ENCODE measurements around the gene SCN9A. TPM values are rescaled to one million over a fixed set of nuclear protein-coding genes. Genes with fewer than 3 reads are reported as not detected.

The SCN9A gene
- total and polyA plus RNA-seq, 2 of the 8 experiments (the other 6 are each of a cell fraction or from before 2014, with no cell fraction given), result 1.6 to 6.2 TPM

DNA sequence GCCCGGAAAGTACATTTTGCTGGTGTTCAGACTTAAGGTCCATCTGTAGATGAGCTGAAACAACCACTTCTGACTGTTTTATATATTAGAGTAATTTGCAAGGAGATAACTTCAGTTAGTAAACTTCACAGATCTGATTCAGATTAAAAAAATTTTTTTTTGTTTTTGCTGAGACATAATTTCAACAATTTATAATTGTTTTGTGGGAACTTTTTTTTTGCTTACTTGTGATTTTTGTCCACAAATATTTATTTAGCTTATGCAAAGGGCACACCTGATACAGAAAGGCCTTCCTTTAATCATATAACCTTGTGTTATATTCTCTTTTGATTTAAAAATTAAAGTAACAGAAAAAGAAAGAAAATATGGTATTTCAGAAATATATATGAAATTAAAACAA is 9.6 kb upstream of the SCN9A start (continued):
- TF ChIP-seq, protein P1, sequence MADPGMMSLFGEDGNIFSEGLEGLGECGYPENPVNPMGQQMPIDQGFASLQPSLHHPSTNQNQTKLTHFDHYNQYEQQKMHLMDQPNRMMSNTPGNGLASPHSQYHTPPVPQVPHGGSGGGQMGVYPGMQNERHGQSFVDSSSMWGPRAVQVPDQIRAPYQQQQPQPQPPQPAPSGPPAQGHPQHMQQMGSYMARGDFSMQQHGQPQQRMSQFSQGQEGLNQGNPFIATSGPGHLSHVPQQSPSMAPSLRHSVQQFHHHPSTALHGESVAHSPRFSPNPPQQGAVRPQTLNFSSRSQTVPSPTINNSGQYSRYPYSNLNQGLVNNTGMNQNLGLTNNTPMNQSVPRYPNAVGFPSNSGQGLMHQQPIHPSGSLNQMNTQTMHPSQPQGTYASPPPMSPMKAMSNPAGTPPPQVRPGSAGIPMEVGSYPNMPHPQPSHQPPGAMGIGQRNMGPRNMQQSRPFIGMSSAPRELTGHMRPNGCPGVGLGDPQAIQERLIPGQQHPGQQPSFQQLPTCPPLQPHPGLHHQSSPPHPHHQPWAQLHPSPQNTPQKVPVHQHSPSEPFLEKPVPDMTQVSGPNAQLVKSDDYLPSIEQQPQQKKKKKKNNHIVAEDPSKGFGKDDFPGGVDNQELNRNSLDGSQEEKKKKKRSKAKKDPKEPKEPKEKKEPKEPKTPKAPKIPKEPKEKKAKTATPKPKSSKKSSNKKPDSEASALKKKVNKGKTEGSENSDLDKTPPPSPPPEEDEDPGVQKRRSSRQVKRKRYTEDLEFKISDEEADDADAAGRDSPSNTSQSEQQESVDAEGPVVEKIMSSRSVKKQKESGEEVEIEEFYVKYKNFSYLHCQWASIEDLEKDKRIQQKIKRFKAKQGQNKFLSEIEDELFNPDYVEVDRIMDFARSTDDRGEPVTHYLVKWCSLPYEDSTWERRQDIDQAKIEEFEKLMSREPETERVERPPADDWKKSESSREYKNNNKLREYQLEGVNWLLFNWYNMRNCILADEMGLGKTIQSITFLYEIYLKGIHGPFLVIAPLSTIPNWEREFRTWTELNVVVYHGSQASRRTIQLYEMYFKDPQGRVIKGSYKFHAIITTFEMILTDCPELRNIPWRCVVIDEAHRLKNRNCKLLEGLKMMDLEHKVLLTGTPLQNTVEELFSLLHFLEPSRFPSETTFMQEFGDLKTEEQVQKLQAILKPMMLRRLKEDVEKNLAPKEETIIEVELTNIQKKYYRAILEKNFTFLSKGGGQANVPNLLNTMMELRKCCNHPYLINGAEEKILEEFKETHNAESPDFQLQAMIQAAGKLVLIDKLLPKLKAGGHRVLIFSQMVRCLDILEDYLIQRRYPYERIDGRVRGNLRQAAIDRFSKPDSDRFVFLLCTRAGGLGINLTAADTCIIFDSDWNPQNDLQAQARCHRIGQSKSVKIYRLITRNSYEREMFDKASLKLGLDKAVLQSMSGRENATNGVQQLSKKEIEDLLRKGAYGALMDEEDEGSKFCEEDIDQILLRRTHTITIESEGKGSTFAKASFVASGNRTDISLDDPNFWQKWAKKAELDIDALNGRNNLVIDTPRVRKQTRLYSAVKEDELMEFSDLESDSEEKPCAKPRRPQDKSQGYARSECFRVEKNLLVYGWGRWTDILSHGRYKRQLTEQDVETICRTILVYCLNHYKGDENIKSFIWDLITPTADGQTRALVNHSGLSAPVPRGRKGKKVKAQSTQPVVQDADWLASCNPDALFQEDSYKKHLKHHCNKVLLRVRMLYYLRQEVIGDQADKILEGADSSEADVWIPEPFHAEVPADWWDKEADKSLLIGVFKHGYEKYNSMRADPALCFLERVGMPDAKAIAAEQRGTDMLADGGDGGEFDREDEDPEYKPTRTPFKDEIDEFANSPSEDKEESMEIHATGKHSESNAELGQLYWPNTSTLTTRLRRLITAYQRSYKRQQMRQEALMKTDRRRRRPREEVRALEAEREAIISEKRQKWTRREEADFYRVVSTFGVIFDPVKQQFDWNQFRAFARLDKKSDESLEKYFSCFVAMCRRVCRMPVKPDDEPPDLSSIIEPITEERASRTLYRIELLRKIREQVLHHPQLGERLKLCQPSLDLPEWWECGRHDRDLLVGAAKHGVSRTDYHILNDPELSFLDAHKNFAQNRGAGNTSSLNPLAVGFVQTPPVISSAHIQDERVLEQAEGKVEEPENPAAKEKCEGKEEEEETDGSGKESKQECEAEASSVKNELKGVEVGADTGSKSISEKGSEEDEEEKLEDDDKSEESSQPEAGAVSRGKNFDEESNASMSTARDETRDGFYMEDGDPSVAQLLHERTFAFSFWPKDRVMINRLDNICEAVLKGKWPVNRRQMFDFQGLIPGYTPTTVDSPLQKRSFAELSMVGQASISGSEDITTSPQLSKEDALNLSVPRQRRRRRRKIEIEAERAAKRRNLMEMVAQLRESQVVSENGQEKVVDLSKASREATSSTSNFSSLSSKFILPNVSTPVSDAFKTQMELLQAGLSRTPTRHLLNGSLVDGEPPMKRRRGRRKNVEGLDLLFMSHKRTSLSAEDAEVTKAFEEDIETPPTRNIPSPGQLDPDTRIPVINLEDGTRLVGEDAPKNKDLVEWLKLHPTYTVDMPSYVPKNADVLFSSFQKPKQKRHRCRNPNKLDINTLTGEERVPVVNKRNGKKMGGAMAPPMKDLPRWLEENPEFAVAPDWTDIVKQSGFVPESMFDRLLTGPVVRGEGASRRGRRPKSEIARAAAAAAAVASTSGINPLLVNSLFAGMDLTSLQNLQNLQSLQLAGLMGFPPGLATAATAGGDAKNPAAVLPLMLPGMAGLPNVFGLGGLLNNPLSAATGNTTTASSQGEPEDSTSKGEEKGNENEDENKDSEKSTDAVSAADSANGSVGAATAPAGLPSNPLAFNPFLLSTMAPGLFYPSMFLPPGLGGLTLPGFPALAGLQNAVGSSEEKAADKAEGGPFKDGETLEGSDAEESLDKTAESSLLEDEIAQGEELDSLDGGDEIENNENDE (IDR thresholded peaks at IDR 0.05; ENCODE audit: insufficient replicate concordance, low read length), result no peak
- TF ChIP-seq SUZ12 (IDR thresholded peaks at IDR 0.05; ENCODE audit: low read length) (no peak), GTF2F1 (IDR thresholded peaks at IDR 0.05; ENCODE audit: borderline replicate concordance, low read depth, low read length) (no peak), TEAD4 (IDR thresholded peaks at IDR 0.05; ENCODE audit: low read depth, low read length) (no peak), BRCA1 (IDR thresholded peaks at IDR 0.05; ENCODE audit: low read depth, low read length) (no peak), TAF7 (optimal IDR thresholded peaks at IDR 0.05; ENCODE audit: borderline replicate concordance, low read depth, low read length) (no peak), SP1 (IDR thresholded peaks at IDR 0.05; ENCODE audit: low read depth, low read length) (no peak), ZNF274 (IDR thresholded peaks at IDR 0.05; ENCODE audit: borderline replicate concordance, extremely low read depth, low read length) (no peak), HDAC6 (IDR thresholded peaks at IDR 0.05; ENCODE audit: low read depth, low read length) (no peak)
- TF ChIP-seq, protein P2, sequence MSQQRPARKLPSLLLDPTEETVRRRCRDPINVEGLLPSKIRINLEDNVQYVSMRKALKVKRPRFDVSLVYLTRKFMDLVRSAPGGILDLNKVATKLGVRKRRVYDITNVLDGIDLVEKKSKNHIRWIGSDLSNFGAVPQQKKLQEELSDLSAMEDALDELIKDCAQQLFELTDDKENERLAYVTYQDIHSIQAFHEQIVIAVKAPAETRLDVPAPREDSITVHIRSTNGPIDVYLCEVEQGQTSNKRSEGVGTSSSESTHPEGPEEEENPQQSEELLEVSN (IDR thresholded peaks at IDR 0.05), result no peak

Measured in H1 (cell line).